OCI-LY1 (cell line): ENCODE measurements around the gene PRPS1L1.

Experiments
- CTCF ChIP-seq: fragments of 200-600 bp; sonication (generic), shearing (Covaris generic); IDR thresholded peaks from 2 replicates; pipeline ENCODE4 v1.5.1; 2017; ENCODE audit warnings: mild to moderate bottlenecking, antibody characterized with exemption, low read length, moderate library complexity, mixed read lengths
- EZH2 ChIP-seq: fragments of 200-600 bp; sonication (generic), shearing (Covaris generic); IDR thresholded peaks from 2 replicates; pipeline ENCODE4 v1.8.0; 2017; ENCODE audit warnings: borderline replicate concordance, mixed run types, mild to moderate bottlenecking, antibody characterized with exemption, low read length, moderate library complexity, mixed read lengths

DNA sequence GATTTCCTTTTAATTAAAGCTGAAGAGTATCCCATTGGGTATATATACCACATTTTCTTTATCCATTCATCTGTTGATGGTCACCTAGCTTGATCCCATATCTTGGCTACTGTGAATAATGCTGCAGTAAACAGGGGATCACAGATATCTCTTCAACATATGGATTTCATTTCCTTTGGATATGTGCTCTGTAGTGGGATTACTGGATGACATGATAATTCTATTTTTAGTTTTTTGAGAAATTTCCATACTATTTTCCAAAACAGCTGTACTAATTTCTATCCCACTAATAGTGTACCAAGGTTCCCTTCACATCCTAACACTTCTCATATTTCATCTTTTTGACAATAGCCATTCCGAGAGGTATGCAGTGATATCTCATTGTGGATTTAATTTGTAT lies 48.8 kb upstream of the PRPS1L1 start:
- no peak for TF ChIP-seq CTCF
- TF ChIP-seq EZH2, result no peak
